Measurements from ENCODE around the gene SUN1. TPM values are rescaled to one million over a fixed set of nuclear protein-coding genes. Genes with fewer than 3 reads are reported as not detected.

SUN1 gene
- total and polyA plus RNA-seq, 2 donors (not counting 1 experiment from before 2014, with no cell fraction given) = 198 to 254 TPM

- peaks cover 52% of the 10 kb centered on the region for H3K79me2 ChIP-seq (ENCODE audit: control insufficient read depth, insufficient read depth, low read length)
These were observed 57.1 kb downstream of the SUN1 start for GRCh38 chr7:889391-889790.

GRCh38 chr7:890868-891267 is 58.6 kb downstream of the SUN1 start:
- no peak overlapping the region for H3K27ac Mint-ChIP-seq
- Histone ChIP-seq H3K36me3 (replicated peaks in 1 of 2; ENCODE audit: control extremely low read depth in 1 of 2, control insufficient read depth in 1 of 2, extremely low read depth in 1 of 2, insufficient read depth in 2 of 2, low read length in 1 of 2) (peaks cover 0 to 82% of the 10 kb centered on the region in 2 experiments), H3K4me3 (ENCODE audit: control extremely low read depth in 1 of 5, extremely low read depth in 1 of 5, insufficient read depth in 1 of 5, low read depth in 2 of 5, low read length in 4 of 5) (no peak overlapping the region), H3K27me3 (replicated peaks in 1 of 4; ENCODE audit: control extremely low read depth in 1 of 4, control insufficient read depth in 3 of 4, insufficient read depth in 4 of 4, low read length in 3 of 4) (no peaks in the 10 kb centered on the region), H3K27ac (ENCODE audit: low read length in 2 of 2) (no peak overlapping the region), H3K79me2 (ENCODE audit: control insufficient read depth, insufficient read depth, low read length) (peaks cover 37% of the 10 kb centered on the region), H3K9me3 (ENCODE audit: control extremely low read depth in 1 of 3, control insufficient read depth in 2 of 3, insufficient read depth in 1 of 3, low read length in 2 of 3) (no peaks in the 10 kb centered on the region), H4K20me1 (ENCODE audit: control insufficient read depth, insufficient read depth, low read length, poor library complexity, severe bottlenecking) (peaks cover 67% of the 10 kb centered on the region), H3K9ac (ENCODE audit: low read length) (no peak overlapping the region), H3K4me2 (replicated peaks; ENCODE audit: low read depth, low read length, poor library complexity, severe bottlenecking) (no peak overlapping the region), H2AFZ (ENCODE audit: insufficient read depth, low read depth, low read length, poor library complexity, severe bottlenecking) (no peak overlapping the region), H3K4me1 (ENCODE audit: control insufficient read depth in 2 of 2, insufficient read depth in 2 of 2, low read length in 2 of 2) (no peaks in the 10 kb centered on the region)
- H3K4me3 Mint-ChIP-seq = no peak overlapping the region
- H3K27me3 Mint-ChIP-seq = no peaks in the 10 kb centered on the region
- intact Hi-C loops (cut with micrococcal nuclease) = no loop called here
- DNase-seq = no peak
- ChIA-PET POLR2A (no interaction called here), CTCF (interaction anchor here (0.8 kb wide), 1 partner anchor 19 kb away, joined by 4 read pairs; no protein-coding TSS in a partner anchor)
- WGBS (ENCODE audit: insufficient coverage) = 93% methylated on average over 14 of the region's 15 CpGs
- peaks cover 2% of the 10 kb centered on the region for H3K4me1 Mint-ChIP-seq
- ATAC-seq (ENCODE audit: low read depth) = no peak
- no peaks in the 10 kb centered on the region for H3K9me3 Mint-ChIP-seq (ENCODE audit: insufficient read depth)
- TF ChIP-seq CTCF (IDR thresholded peaks at IDR 0.05) = no peak
- TF ChIP-seq EZH2 (IDR thresholded peaks at IDR 0.05; ENCODE audit: borderline replicate concordance, insufficient read depth, low read depth, low read length, poor library complexity, severe bottlenecking) = no peak

More at GRCh38 chr7:889391-889790, 57.1 kb downstream of the SUN1 start:
- TF ChIP-seq CTCF (IDR thresholded peaks at IDR 0.05) (no peak), EZH2 (IDR thresholded peaks at IDR 0.05; ENCODE audit: borderline replicate concordance, insufficient read depth, low read depth, low read length, poor library complexity, severe bottlenecking) (no peak)
- no peak overlapping the region for H3K27ac ChIP-seq (ENCODE audit: low read length in 2 of 2)
- ChIA-PET CTCF (no interaction called here), POLR2A (no interaction called here)
- Mint-ChIP-seq H3K9me3 (ENCODE audit: insufficient read depth) (no peaks in the 10 kb centered on the region), H3K27me3 (no peaks in the 10 kb centered on the region), H3K27ac (no peak overlapping the region), H3K4me3 (no peak overlapping the region), H3K4me1 (peaks cover 2% of the 10 kb centered on the region)
- WGBS (ENCODE audit: insufficient coverage) = 93% methylated on average over 5 of the region's 18 CpGs
- H3K4me3 ChIP-seq (ENCODE audit: control extremely low read depth in 1 of 5, extremely low read depth in 1 of 5, insufficient read depth in 1 of 5, low read depth in 2 of 5, low read length in 4 of 5) = no peak overlapping the region
- no peak for DNase-seq
- H3K4me2 ChIP-seq (replicated peaks; ENCODE audit: low read depth, low read length, poor library complexity, severe bottlenecking) = no peak overlapping the region
- H2AFZ ChIP-seq (ENCODE audit: insufficient read depth, low read depth, low read length, poor library complexity, severe bottlenecking) = no peak overlapping the region
- H3K27me3 ChIP-seq (replicated peaks in 1 of 4; ENCODE audit: control extremely low read depth in 1 of 4, control insufficient read depth in 3 of 4, insufficient read depth in 4 of 4, low read length in 3 of 4) = no peaks in the 10 kb centered on the region
- H3K9me3 ChIP-seq (ENCODE audit: control extremely low read depth in 1 of 3, control insufficient read depth in 2 of 3, insufficient read depth in 1 of 3, low read length in 2 of 3) = no peaks in the 10 kb centered on the region
- H3K9ac ChIP-seq (ENCODE audit: low read length) = no peak overlapping the region
- H4K20me1 ChIP-seq (ENCODE audit: control insufficient read depth, insufficient read depth, low read length, poor library complexity, severe bottlenecking) = peaks cover 82% of the 10 kb centered on the region
- H3K36me3 ChIP-seq (replicated peaks in 1 of 2; ENCODE audit: control extremely low read depth in 1 of 2, control insufficient read depth in 1 of 2, extremely low read depth in 1 of 2, insufficient read depth in 2 of 2, low read length in 1 of 2) = peaks cover 0 to 69% of the 10 kb centered on the region in 2 experiments
- no peaks in the 10 kb centered on the region for H3K4me1 ChIP-seq (ENCODE audit: control insufficient read depth in 2 of 2, insufficient read depth in 2 of 2, low read length in 2 of 2)
- intact Hi-C loops (cut with micrococcal nuclease) = no loop called here
- ATAC-seq (ENCODE audit: low read depth) = no peak
